ENCODE results near the gene USP20. TPM values are rescaled to one million over a fixed set of nuclear protein-coding genes. Genes with fewer than 3 reads are reported as not detected.

Gene USP20
- total and polyA plus RNA-seq, 9 donors = 6.0 to 16.5 (median 13.9) TPM

GRCh38 chr9:129822898-129823541, 12.2 kb upstream of the USP20 start:
- Histone ChIP-seq H3K4me1 (ENCODE audit: control insufficient read depth, insufficient read depth, low read length) (peaks cover 7% of the 10 kb centered on the region), H3K36me3 (ENCODE audit: control insufficient read depth, insufficient read depth, low read length) (peaks cover 47% of the 10 kb centered on the region), H3K9me3 (replicated peaks; ENCODE audit: control insufficient read depth, low read depth, low read length) (no peaks in the 10 kb centered on the region), H3K4me3 (ENCODE audit: low read length) (peak overlapping the region; percentile 47), H3K27ac (ENCODE audit: low read length) (no peak overlapping the region), H3K27me3 (ENCODE audit: control insufficient read depth, insufficient read depth, low read length) (no peaks in the 10 kb centered on the region)
- WGBS (ENCODE audit: insufficient coverage) = 25% methylated on average over 17 of the region's 26 CpGs
- DNase-seq = no peak

GRCh38 chr9:129823542-129823934, 11.7 kb upstream of the USP20 start:
- Histone ChIP-seq H3K36me3 (ENCODE audit: control insufficient read depth, insufficient read depth, low read length) (peaks cover 46% of the 10 kb centered on the region), H3K27me3 (ENCODE audit: control insufficient read depth, insufficient read depth, low read length) (no peaks in the 10 kb centered on the region), H3K9me3 (replicated peaks; ENCODE audit: control insufficient read depth, low read depth, low read length) (no peaks in the 10 kb centered on the region), H3K4me1 (ENCODE audit: control insufficient read depth, insufficient read depth, low read length) (peaks cover 7% of the 10 kb centered on the region), H3K4me3 (ENCODE audit: low read length) (peak overlapping the region; percentile 70), H3K27ac (ENCODE audit: low read length) (no peak overlapping the region)
- DNase-seq = no peak
- 0% methylated on average over 6 of the region's 15 CpGs for WGBS (ENCODE audit: insufficient coverage)

GRCh38 chr9:129823935-129824601, 11.2 kb upstream of the USP20 start, which contains the start of gene TOR1A:
TSS of gene TOR1A (minus strand) at chr9:129824136. CDS start at chr9:129824085, 51 bp downstream.
- H3K36me3 ChIP-seq (ENCODE audit: control insufficient read depth, insufficient read depth, low read length) = peaks cover 46% of the 10 kb centered on the region
- H3K9me3 ChIP-seq (replicated peaks; ENCODE audit: control insufficient read depth, low read depth, low read length) = no peaks in the 10 kb centered on the region
- peaks cover 7% of the 10 kb centered on the region for H3K4me1 ChIP-seq (ENCODE audit: control insufficient read depth, insufficient read depth, low read length)
- under 1% methylated on average over 39 of the region's 47 CpGs for WGBS (ENCODE audit: insufficient coverage)
- peak within 1 kb of the TSS; percentile 70 for H3K4me3 ChIP-seq (ENCODE audit: low read length)
- DNase-seq = peak; percentile 97
- no peaks in the 10 kb centered on the region for H3K27me3 ChIP-seq (ENCODE audit: control insufficient read depth, insufficient read depth, low read length)
- H3K27ac ChIP-seq (ENCODE audit: low read length) = no peak within 1 kb of the TSS

- H3K27me3 ChIP-seq (ENCODE audit: control insufficient read depth, insufficient read depth, low read length) = no peaks in the 10 kb centered on the region
- WGBS (ENCODE audit: insufficient coverage) = no CpG with 5 or more reads among the region's 6 CpGs
- H3K4me3 ChIP-seq (ENCODE audit: low read length) = no peak overlapping the region
- peaks cover 47% of the 10 kb centered on the region for H3K36me3 ChIP-seq (ENCODE audit: control insufficient read depth, insufficient read depth, low read length)
- no peaks in the 10 kb centered on the region for H3K9me3 ChIP-seq (replicated peaks; ENCODE audit: control insufficient read depth, low read depth, low read length)
- no peak overlapping the region for H3K27ac ChIP-seq (ENCODE audit: low read length)
- no peak for DNase-seq
- H3K4me1 ChIP-seq (ENCODE audit: control insufficient read depth, insufficient read depth, low read length) = peaks cover 7% of the 10 kb centered on the region
These were observed 8.9 kb upstream of the USP20 start for GRCh38 chr9:129826344-129826743.

GRCh38 chr9:129826759-129827158, 8.5 kb upstream of the USP20 start:
- Histone ChIP-seq H3K27me3 (ENCODE audit: control insufficient read depth, insufficient read depth, low read length) (no peaks in the 10 kb centered on the region), H3K36me3 (ENCODE audit: control insufficient read depth, insufficient read depth, low read length) (peaks cover 47% of the 10 kb centered on the region), H3K27ac (ENCODE audit: low read length) (no peak overlapping the region), H3K9me3 (replicated peaks; ENCODE audit: control insufficient read depth, low read depth, low read length) (no peaks in the 10 kb centered on the region), H3K4me1 (ENCODE audit: control insufficient read depth, insufficient read depth, low read length) (peaks cover 7% of the 10 kb centered on the region), H3K4me3 (ENCODE audit: low read length) (no peak overlapping the region)
- DNase-seq = no peak
- no CpG with 5 or more reads among the region's 1 CpG for WGBS (ENCODE audit: insufficient coverage)

- Histone ChIP-seq H3K27me3 (ENCODE audit: control insufficient read depth, insufficient read depth, low read length) (no peaks in the 10 kb centered on the region), H3K4me1 (ENCODE audit: control insufficient read depth, insufficient read depth, low read length) (peaks cover 2% of the 10 kb centered on the region), H3K36me3 (ENCODE audit: control insufficient read depth, insufficient read depth, low read length) (peaks cover 43% of the 10 kb centered on the region), H3K4me3 (ENCODE audit: low read length) (no peak overlapping the region), H3K9me3 (replicated peaks; ENCODE audit: control insufficient read depth, low read depth, low read length) (no peaks in the 10 kb centered on the region), H3K27ac (ENCODE audit: low read length) (no peak overlapping the region)
- no peak for DNase-seq
- 83% methylated on average over 1 of the region's 9 CpGs for WGBS (ENCODE audit: insufficient coverage)
These were observed 7.2 kb upstream of the USP20 start for GRCh38 chr9:129828051-129828450.

GRCh38 chr9:129828969-129829368, 6.3 kb upstream of the USP20 start:
- Histone ChIP-seq H3K4me3 (ENCODE audit: low read length) (no peak overlapping the region), H3K36me3 (ENCODE audit: control insufficient read depth, insufficient read depth, low read length) (peaks cover 48% of the 10 kb centered on the region), H3K27me3 (ENCODE audit: control insufficient read depth, insufficient read depth, low read length) (no peaks in the 10 kb centered on the region), H3K27ac (ENCODE audit: low read length) (no peak overlapping the region), H3K4me1 (ENCODE audit: control insufficient read depth, insufficient read depth, low read length) (no peaks in the 10 kb centered on the region), H3K9me3 (replicated peaks; ENCODE audit: control insufficient read depth, low read depth, low read length) (no peaks in the 10 kb centered on the region)
- WGBS (ENCODE audit: insufficient coverage) = 95% methylated on average over 10 of the region's 10 CpGs
- no peak for DNase-seq

GRCh38 chr9:129832982-129833381, 2.3 kb upstream of the USP20 start:
- H3K27ac ChIP-seq (ENCODE audit: low read length) = no peak overlapping the region
- H3K36me3 ChIP-seq (ENCODE audit: control insufficient read depth, insufficient read depth, low read length) = peaks cover 50% of the 10 kb centered on the region
- no peak for DNase-seq
- H3K4me3 ChIP-seq (ENCODE audit: low read length) = no peak overlapping the region
- no CpG with 5 or more reads among the region's 1 CpG for WGBS (ENCODE audit: insufficient coverage)
- peaks cover 12% of the 10 kb centered on the region for H3K4me1 ChIP-seq (ENCODE audit: control insufficient read depth, insufficient read depth, low read length)
- no peaks in the 10 kb centered on the region for H3K9me3 ChIP-seq (replicated peaks; ENCODE audit: control insufficient read depth, low read depth, low read length)
- no peaks in the 10 kb centered on the region for H3K27me3 ChIP-seq (ENCODE audit: control insufficient read depth, insufficient read depth, low read length)

GRCh38 chr9:129834489-129835127, 650 bp upstream of the USP20 start:
- Histone ChIP-seq H3K4me3 (ENCODE audit: low read length) (peak overlapping the region; percentile 84), H3K4me1 (ENCODE audit: control insufficient read depth, insufficient read depth, low read length) (peaks cover 12% of the 10 kb centered on the region), H3K9me3 (replicated peaks; ENCODE audit: control insufficient read depth, low read depth, low read length) (no peaks in the 10 kb centered on the region), H3K27ac (ENCODE audit: low read length) (peak overlapping the region; percentile 75), H3K27me3 (ENCODE audit: control insufficient read depth, insufficient read depth, low read length) (no peaks in the 10 kb centered on the region), H3K36me3 (ENCODE audit: control insufficient read depth, insufficient read depth, low read length) (peaks cover 35% of the 10 kb centered on the region)
- WGBS (ENCODE audit: insufficient coverage) = 2% methylated on average over 21 of the region's 32 CpGs
- DNase-seq = no peak

GRCh38 chr9:129835860-129836223, 584 bp downstream of the USP20 start:
- peaks cover 12% of the 10 kb centered on the region for H3K4me1 ChIP-seq (ENCODE audit: control insufficient read depth, insufficient read depth, low read length)
- no peak for DNase-seq

More at GRCh38 chr9:129835860-129836223, 584 bp downstream of the USP20 start:
- Histone ChIP-seq H3K4me3 (ENCODE audit: low read length) (peak overlapping the region; percentile 84), H3K27me3 (ENCODE audit: control insufficient read depth, insufficient read depth, low read length) (no peaks in the 10 kb centered on the region), H3K27ac (ENCODE audit: low read length) (peak overlapping the region; percentile 18), H3K9me3 (replicated peaks; ENCODE audit: control insufficient read depth, low read depth, low read length) (no peaks in the 10 kb centered on the region), H3K36me3 (ENCODE audit: control insufficient read depth, insufficient read depth, low read length) (peaks cover 24% of the 10 kb centered on the region)
- 1% methylated on average over 11 of the region's 19 CpGs for WGBS (ENCODE audit: insufficient coverage)

All from muscle of leg (tissue), 11 donors.